Mesenteric fat pad (tissue), 1 donor: ENCODE results near the gene ZNHIT3. TPM values are rescaled to one million over a fixed set of nuclear protein-coding genes. Genes with fewer than 3 reads are reported as not detected.
"Not testable (repeated sequence)": the region's sequence is repeated elsewhere in the genome, so short reads cannot be mapped to it uniquely, and the experiment has no call there.

ENCODE experiments used
- DNase-seq: peaks from one replicate; pipeline ENCODE4 v3.0.0-alpha.2; 2020; ENCODE audit warnings: low spot score
- total RNA-seq: library from RNA; stranded (reverse); fragmentation: NEBNext Ultra II Directional; extraction: Animal tissue kit (Norgen Biotek cat#: 25700); gene quantifications from one replicate; pipeline ENCODE4 v1.2.1, GENCODE V29; 2021
- donor health status: DM: yes; HTN: yes; CAD: no.

Gene ZNHIT3
- total RNA-seq, 1 donor from 2014 or later: 19.1 TPM

DNA sequence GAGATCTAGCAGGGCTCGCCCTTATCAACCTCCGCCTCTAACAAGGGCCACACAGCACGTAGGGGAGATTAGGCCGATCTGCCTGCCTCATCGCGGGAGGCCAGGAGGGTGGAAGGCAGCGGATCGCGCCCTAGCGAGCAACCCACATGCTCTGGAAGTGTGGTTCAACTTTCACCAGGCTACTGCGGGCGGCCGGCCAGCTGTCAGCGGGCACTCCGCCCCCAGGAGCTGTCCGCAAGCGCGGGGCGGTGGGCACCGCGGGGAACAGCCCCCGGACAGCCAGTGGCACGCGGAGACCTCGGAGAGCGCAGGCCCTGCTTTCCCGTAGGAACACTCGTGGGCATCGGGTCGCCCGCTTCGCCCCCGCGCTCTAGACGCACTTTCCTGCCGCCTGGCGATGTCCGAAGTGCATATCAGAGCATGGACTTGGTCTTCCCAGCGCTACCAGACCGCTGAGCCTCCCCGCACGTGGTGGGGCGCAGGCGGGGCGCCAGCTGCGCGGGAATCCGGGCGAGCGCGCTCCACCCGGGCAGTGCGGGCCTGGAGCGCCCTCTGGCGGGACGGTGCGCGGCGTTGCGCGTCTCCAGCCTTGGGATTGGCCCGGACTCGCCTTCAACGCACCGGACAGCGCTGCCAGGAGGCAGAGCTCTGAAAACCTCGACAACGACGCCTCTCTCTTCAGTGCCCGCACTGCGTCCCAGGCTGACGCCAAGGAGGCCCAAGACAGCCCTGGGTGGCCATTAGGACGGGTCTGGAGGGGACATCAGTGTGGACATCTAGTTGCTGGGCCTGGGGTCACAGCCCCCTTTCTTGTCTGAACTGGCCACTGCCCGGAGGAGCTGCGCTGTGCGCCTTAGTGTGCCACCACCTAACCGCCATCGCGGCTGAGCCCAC, 3.6 kb upstream of the ZNHIT3 start:
- DNase-seq: peak; percentile 96

DNA sequence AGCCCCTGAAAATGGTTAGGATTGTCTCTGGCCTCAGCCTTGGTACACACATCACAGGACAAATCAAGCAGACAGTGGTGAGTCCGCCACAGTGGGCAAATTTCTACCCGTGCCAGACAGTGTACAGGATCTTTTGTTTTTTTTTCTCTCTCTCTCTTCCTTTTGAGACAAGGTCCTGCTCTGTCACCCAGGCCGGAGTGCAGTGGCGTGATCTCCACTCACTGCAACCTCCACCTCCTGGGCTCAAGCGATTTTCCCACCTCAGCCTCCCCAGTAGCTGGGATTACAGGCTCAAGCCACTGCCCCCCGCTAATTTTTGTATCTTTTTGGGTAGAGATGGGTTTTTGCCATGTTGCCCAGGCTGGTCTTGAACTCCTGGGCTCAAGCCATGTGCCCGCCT, 2.5 kb upstream of the ZNHIT3 start:
- DNase-seq: peak; percentile 53

DNA sequence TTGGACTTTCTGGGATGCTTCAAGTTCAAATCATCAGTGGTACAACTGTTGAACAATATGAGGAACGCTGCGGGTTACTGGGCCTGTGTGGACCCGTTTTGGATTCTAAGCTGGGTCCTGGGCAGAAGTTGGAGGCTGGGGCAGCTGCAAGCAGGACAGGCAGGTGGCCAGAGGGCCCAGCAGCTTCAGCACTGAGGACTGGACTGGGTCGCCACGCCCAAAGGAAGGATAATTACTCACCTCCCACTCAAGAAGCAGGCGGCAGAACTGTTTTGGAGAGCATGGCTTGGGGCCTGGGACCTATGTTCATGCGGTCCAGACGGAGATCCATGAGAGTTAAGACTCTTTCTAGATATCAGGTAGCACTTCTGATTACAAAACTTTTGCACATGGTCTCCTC, 1.5 kb upstream of the ZNHIT3 start:
- DNase-seq: peak; percentile 73

GRCh38 chr17:36485805-36486203, 677 bp upstream of the ZNHIT3 start:
- DNase-seq: no peak

DNA sequence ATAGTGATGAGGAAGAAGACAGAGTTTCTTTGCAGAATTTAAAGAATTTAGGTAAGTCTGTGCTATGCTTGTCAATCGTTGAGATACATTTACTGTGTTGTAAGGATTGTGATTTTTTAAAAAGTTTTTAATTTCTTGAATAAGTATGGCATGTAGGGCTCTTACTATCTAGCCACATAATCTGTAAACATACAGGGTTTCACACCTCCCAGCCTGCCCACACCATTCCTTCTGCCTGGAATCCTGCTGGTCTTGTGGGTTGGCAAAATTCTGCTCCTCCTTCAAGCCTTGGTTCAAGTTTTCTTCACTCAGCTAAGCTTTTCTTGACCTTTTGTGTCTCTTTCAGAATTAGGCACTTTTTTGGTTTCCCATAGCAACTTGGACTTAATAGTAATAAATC, 7.5 kb downstream of the ZNHIT3 start:
- no peak for DNase-seq

DNA sequence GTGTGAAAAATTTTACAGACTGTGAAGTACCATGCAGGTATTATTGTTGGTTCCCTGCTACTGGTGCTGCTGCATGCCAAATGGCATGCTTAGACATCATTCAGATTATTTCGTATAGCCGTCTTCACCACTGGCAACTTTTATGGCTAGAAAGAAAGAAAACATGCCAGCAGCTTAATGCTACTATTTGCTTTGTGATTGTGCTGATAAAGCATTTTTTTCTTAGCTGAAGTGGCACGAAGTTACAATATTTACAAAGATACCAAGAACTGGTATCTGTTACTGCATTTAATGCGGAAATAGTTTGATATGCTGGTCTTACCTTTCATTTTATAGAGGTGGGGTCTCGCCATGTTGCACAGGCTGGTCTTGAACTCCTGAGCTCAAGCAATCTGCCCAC, 8.2 kb downstream of the ZNHIT3 start:
- DNase-seq: no peak

GRCh38 chr17:36495076-36495578, 8.6 kb downstream of the ZNHIT3 start:
- DNase-seq: peak; percentile 30

DNA sequence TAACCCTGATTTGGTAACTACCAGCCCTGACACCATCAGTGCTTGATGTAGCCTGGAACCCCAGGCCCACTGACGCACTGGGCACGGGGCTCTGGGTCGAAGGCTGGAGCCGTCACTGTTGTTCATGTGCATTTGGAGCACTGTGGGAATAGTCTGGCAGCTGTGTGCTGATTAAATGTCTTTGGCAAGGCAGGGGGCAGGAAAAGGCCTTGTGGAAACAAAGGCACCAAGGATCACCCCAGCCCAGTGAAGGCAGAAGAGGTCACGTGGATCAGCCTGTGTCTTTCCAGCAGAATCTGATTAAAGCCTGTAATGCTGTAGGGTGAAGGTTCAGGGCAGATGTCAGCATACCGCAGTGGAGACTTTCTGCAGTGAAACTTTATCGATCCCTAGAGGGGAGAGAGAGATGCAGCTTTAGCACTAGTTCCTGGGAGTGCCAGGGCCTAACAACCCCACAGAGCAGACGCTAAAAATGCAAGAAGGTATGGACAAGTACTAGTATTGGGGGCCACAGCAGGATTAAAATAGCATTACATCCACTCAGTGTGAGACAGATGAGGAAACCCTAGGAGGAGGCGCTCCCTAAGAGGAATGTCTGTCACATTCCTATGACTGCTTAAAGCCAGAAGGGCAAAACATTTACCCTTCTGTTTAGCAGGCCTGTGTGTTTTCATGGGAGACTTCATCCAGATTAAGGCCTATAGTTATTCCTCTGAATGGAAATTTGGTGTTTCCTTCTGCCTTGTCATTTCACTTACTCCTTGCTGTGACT, 9.7 kb downstream of the ZNHIT3 start:
- DNase-seq: peak; percentile 55

DNA sequence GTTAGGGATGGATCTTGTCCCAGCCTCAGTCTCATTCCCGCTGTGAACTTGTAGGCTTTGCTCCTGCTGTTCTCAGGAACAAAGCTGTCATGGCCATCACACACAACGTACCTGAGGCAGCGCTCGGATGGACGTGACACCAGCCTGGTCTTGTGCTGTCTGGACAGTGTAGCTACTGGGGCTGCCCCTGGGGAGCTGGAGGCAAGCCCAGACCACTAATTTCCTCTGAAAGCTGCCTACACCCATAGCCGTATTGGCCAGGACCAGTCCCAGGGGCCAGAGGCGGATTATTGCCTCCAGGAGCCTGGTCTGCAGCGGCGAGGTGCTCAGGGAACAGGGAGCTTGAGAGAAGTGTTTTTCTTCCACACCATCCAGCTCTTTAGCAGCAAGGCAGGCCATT, 11.7 kb downstream of the ZNHIT3 start:
- DNase-seq: peak; percentile 67

GRCh38 chr17:36498560-36499300, 12.2 kb downstream of the ZNHIT3 start:
- DNase-seq: peak; percentile 60

DNA sequence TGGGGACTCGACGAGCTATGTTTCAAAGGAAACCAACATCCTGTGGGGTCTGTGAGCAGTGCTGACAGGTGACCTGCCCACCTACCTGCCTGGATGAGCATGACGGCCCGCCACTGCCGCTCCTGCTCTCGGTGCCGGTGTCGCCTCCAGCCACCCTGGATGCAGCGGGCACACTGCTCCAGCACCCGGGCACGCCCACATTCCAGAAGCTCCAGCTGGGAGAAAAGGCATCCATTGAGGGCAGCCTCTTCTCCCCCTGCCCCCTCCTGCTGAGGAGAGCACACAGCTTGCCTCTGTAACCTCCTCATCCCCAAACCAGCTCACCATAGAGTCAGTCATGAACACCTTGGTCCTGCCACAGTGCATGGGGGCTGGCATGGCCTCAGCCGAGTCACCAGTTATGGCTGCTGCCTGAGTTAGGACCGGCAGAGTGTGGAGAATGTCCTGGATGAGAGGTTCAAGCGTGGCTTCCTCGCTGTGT, 14.3 kb downstream of the ZNHIT3 start:
- peak; percentile 85 for DNase-seq

GRCh38 chr17:36501351-36501750, 14.9 kb downstream of the ZNHIT3 start:
- DNase-seq: peak; percentile 68

DNA sequence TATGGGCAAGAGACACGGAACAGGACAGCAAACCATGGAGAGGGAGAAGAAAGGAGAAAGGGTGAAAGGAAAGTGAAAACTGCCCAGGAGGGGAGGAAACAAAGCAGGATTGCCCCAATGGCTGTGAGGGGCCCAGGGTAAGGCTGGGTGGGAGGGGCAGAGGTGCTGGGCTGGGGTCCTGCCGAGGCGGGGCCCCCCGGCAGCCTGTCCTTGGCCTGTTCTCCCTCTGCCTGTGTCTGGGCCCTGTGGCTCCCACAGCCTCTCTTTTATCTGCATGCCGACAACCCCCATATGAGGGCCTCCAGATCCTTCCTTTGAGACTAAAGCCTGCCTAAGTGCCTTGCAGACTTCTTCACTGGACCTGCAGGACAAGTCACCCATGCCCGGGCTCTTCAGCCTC, 15.5 kb downstream of the ZNHIT3 start:
- DNase-seq: peak; percentile 49

DNA sequence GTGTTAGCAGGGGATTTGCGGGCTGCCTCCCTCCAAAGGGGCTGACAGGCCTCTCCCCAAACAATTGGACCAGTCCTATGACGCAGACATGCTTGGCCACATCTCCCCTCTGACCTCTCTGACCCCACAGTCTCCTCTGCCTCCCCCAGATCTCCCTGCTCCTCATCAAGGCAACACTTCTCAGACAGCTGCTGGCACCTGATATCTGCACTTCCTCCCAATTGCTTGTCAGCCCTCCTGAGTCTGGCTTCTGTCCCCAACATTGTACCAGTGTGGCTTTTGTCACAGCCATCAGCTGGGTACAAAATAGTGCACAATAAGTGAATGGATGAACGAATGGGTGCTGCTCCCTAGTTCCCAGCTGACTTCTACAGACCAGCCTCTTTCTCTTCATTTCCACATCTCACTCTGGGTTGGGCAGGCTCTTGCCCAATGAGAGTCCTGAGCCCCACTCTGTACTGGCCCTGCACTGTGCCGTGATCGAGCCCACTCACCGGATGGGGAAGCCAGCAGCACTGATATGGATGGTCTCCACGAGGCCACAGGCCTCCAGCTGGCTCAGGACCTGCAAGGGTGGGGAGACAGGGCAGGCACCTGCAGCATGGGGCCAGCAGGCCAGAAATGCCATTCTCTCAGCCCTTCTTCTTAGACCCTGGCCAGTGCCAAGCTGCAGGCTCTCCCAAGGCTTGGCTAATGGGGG, 17.1 kb downstream of the ZNHIT3 start:
- DNase-seq: peak; percentile 75

GRCh38 chr17:36504156-36504545, 17.7 kb downstream of the ZNHIT3 start:
- peak; percentile 59 for DNase-seq

- peak; percentile 81 for DNase-seq
These were observed 18.7 kb downstream of the ZNHIT3 start for GRCh38 chr17:36505171-36505570.

DNA sequence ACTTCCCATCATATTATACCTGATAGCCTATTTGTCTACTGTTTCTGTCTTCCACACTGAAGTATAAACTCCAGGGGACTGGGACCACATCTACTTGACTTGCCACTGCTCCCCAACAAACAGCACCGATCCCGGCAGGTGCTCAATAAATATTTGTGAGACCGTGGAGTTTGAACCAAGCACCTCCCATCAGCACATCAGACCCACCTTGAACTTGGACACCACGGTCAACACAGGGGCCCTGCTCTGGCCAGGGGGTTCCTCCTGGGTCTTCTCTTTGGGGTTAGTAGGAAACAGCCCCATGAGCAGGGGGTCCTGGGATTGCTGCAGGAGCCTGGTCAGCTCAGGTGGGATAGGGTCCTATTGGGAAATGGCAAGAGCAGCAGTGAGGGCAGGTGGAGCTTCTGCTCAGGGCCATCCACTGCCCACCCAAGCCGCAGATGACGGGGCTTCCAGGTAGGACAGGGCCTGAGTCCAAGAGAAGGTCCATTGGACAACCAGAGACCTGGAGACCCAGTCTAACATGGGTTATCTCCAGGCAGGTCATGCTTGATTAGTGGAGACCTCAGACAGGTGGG, 19.9 kb downstream of the ZNHIT3 start:
- DNase-seq: peak; percentile 51

GRCh38 chr17:36506831-36507230, 20.4 kb downstream of the ZNHIT3 start:
- DNase-seq: peak; percentile 45

DNA sequence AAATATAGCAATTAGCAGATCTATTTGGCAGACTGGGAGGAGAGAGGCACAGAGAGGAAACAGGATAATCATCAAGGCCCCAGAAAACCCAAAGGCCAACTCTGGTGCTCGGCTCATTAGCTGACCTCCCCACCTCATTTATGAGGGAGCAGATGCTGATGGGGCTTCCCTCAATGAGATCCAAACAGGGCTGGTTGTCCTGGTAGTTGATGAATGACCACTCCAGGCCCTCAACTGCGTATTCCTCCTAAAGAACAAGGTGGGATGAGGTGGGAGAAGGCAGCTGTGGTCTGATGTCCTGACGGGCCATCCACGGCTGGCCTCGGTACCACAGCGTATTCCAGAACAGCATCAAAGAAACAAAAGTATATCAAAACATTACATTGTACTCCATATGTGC, 20.8 kb downstream of the ZNHIT3 start:
- DNase-seq: peak; percentile 35

GRCh38 chr17:36508439-36508838, 22.0 kb downstream of the ZNHIT3 start:
- DNase-seq: not testable (repeated sequence)
